NB4 (cell line): Measurements from ENCODE around the gene AFAP1L2.

Experiments used
- DNase-seq: peaks from one replicate; pipeline ENCODE4 v3.0.0; 2010; ENCODE audit warnings: low read depth
- H3K4me3 ChIP-seq: one replicate; pipeline ENCODE4 v1.5.1; 2011; ENCODE audit warnings: mild to moderate bottlenecking, low read depth, low read length, moderate library complexity
- MYC ChIP-seq: IDR thresholded peaks from 2 replicates; pipeline ENCODE4 v1.6.1; 2011; ENCODE audit warnings: low read depth, low read length
- POLR2A ChIP-seq: IDR thresholded peaks from 2 replicates; pipeline ENCODE4 v1.6.1; 2011; ENCODE audit warnings: mild to moderate bottlenecking; ENCODE audit not compliant: insufficient read length; ENCODE audit errors: extremely low read depth
- TF ChIP-seq, protein P1 (sequence below): IDR thresholded peaks from 2 replicates; pipeline ENCODE4 v1.6.1; 2011; ENCODE audit warnings: low read depth, low read length
- TF ChIP-seq, protein P2 (sequence below): IDR thresholded peaks from one replicate; pipeline ENCODE4 v1.5.1; 2012; ENCODE audit warnings: low read depth, low read length

Gene AFAP1L2

DNA sequence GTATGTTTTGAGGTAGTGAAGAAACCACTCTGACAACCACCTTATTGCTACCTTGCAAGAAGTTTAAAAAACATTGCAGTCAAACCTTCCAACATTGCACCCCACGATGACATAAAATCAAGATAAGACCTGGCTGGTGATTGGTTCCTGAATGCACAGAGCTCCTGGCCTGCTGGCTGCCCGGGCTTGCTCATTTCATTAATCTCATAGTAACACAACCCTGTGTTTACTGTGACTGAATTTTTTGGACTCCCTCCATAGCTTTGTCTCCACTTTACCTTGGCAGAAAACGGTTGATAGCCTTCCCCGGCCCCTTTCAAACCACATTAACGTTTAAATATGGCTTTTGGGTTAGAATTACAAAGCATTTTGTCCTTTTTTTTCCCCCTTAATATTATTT lies 137.8 kb downstream of the AFAP1L2 start:
- no peak overlapping the region for H3K4me3 ChIP-seq
- DNase-seq = no peak
- TF ChIP-seq MYC (no peak), POLR2A (no peak)
- TF ChIP-seq, protein P1, sequence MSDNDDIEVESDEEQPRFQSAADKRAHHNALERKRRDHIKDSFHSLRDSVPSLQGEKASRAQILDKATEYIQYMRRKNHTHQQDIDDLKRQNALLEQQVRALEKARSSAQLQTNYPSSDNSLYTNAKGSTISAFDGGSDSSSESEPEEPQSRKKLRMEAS = no peak
- TF ChIP-seq, protein P2, sequence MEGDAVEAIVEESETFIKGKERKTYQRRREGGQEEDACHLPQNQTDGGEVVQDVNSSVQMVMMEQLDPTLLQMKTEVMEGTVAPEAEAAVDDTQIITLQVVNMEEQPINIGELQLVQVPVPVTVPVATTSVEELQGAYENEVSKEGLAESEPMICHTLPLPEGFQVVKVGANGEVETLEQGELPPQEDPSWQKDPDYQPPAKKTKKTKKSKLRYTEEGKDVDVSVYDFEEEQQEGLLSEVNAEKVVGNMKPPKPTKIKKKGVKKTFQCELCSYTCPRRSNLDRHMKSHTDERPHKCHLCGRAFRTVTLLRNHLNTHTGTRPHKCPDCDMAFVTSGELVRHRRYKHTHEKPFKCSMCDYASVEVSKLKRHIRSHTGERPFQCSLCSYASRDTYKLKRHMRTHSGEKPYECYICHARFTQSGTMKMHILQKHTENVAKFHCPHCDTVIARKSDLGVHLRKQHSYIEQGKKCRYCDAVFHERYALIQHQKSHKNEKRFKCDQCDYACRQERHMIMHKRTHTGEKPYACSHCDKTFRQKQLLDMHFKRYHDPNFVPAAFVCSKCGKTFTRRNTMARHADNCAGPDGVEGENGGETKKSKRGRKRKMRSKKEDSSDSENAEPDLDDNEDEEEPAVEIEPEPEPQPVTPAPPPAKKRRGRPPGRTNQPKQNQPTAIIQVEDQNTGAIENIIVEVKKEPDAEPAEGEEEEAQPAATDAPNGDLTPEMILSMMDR = no peak

DNA sequence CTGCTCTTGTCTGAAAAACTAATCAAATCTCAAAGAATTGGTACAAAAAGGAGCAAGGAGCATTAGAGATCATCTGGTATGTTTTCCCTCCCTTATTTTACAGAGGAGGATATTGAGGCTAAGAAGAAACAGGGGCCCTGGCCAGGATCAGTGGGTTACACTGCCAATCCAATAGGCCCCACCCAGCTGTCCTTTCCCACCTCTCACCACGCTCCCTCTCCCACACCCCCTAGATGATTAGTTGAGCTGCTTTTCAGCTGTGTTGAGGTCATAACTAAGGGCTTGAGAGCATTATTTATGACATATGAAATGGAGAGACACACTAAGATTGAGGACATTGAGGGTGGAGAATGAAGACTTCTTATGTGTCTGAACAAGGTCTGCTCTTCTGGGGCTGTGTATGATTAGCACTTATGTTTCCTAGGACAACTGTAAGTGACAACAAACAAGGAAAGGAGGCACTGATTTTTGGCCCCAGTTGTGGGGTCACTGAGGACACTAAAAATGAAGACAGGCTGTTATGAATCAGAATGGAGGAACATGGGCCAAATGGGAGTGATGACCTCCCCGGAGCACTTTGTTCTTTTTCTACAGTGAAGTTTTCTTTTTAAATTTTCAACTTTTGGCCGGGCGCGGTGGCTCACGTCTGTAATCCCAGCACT lies 138.8 kb downstream of the AFAP1L2 start:
- no peak overlapping the region for H3K4me3 ChIP-seq
- TF ChIP-seq MYC = no peak
- TF ChIP-seq, protein P1 = no peak
- TF ChIP-seq POLR2A = no peak
- TF ChIP-seq, protein P2 = no peak
- no peak for DNase-seq

DNA sequence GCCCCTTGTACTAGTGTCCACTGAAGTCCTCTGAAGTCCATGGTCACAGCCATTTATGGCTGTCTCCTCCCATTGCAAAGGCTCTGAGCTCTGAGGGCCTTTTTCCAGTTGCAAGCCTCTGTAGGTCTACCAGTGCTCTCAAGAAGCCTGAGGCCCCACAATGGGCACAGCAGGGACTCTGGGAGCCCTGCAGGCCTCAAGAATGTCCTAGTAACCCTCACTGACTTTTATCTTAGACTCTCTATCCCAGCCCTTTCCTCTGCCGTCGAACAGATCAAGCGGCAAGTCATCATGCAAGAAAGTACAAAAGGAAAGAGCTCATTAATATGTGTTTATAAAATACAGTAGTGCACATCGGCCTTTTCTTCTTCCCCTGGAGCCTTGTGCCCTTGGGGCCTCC lies 141.8 kb downstream of the AFAP1L2 start:
- no peak for DNase-seq
- H3K4me3 ChIP-seq = no peak overlapping the region
- TF ChIP-seq MYC = no peak

DNA sequence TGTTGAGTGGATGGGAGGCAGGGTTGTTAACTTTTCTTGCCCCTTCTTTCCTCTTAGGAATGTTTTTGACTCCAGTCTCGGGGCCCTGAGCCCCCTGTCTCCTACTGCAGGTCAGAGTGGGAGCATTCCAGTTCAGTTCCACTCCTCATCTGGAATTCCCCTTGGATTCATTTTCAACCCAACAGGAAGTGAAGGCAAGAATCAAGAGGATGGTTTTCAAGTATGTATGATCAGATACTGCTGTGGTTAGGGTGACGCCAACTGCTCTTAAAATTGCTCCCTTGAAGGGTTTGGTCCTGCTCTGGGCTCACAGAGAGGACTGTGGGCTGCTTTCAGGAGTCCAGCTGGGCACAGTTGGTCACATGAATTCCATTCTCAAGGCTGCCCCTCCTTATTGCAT lies 143.2 kb downstream of the AFAP1L2 start:
- TF ChIP-seq MYC = no peak
- TF ChIP-seq, protein P2 = no peak
- TF ChIP-seq POLR2A = no peak
- TF ChIP-seq, protein P1 = no peak

DNA sequence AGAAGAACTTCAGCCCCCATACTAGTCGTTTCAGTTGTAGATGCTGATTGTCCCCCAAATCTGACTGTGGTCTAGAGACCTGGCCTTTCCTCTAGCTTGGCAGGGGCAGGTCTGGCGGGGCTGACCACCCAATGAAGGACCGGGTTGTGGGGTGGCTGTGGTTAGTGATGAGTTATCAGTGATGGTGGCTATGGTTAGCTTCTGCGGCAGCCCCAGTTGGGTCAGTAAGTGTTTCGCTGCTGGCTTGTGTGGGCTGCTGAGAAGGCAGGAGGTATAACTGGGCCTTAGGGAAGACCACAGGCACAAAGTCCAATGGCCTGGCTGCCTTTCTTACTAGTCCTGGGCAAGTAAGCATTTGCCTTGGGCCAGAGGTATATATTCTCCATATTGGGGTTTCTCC lies 143.9 kb downstream of the AFAP1L2 start:
- no peak for DNase-seq
- no peak overlapping the region for H3K4me3 ChIP-seq
- TF ChIP-seq, protein P1 = no peak
- TF ChIP-seq MYC (no peak), POLR2A (no peak)
- TF ChIP-seq, protein P2 = no peak

More for the DNA sequence above, 143.2 kb downstream of the AFAP1L2 start:
- H3K4me3 ChIP-seq = no peak overlapping the region
- DNase-seq = no peak

DNA sequence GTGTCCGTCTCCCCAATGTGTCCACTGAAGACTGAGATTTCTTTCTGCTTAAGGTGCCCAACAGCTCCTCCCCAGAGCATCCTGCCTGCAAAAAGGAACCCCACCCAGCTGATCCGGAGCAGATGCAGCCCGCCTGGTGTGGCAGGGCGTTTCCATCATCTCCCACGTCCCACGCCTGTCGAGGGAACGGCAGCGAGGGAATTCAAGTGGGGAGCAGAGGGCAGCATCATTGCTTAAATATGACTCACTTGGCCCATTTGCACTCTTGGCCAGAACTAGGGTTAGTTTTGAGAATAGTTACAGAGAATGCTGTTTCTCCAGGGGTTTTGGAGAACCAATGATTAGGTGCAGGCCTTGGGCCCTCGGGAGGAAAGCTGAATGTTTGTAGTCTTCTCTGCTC lies 144.5 kb downstream of the AFAP1L2 start:
- DNase-seq = no peak
- TF ChIP-seq POLR2A (no peak), MYC (no peak)
- TF ChIP-seq, protein P2 = no peak
- no peak overlapping the region for H3K4me3 ChIP-seq
